Measurements from ENCODE around the gene SKOR2. TPM values are rescaled to one million over a fixed set of nuclear protein-coding genes. Genes with fewer than 3 reads are reported as not detected.
A peak's percentile ranks its signal among the peaks of the same experiment; 100 is the strongest.

The SKOR2 gene
- total RNA-seq, 1 experiment from 2014 or later: not detected

GRCh38 chr18:47260120-47260923 lies 8.9 kb upstream of the SKOR2 start:
- no peak for DNase-seq (ENCODE audit: low read depth)

DNA sequence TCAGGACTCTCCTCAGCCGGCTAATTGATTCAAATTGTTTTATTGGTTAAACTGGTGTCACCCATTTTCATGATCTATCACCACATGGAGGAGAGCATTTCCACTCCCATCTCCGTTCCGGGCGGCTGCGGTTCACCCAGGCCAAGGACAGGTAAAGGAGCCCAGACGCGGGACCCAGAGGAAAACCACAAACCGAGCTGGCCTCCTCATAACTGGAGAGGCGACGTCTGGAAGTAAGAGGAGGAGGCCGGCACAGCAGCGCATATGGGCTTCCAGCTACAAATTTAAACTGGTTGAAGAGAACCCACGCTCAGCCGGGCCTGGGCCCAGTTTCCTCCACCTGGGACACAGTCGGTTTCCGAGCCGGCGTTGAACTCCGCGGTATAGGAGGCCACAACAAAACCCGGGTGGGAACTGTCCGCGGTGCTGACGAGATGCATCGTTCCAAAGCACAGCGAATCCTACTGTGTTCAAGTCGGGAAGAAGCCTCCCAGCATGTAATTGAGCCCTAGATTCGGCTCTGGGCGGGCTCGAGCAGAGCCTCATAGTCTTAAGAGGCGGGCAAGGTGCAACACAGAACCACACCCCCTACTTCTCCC lies 3.0 kb upstream of the SKOR2 start:
- no peak for DNase-seq (ENCODE audit: low read depth)

- no peak for DNase-seq (ENCODE audit: low read depth)
These were observed 1.7 kb upstream of the SKOR2 start for GRCh38 chr18:47253101-47253654.

DNA sequence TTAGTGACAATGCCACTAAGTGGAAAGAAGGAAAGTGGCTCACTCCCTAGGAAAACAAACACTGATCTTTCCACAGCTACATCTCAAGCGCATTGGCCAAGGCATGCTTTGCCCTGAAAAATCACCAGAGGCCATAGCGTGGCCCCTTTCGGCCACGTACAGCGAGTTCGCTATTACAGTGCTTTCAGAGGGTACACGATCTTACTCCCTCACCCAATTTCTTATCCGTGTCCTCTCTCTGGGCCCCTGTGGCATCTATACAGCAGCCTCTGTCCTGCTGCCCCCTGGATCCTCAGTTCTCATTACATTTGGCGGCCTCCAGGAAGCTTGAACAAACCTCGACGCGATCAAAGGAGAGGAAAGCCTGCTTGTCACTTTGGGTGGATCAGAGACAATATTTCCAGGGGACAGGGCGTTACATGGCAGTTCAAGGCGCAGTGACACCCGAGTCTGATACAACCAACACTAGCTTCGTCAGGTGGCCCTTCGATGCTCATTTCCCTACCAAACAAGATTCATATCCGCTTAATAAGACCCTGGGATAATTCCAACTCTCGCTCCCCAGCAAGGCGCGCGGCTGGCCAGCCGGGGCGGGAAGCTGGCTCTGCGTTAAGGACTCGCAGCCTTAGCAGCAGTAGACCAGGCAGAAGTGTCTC lies 941 bp downstream of the SKOR2 start:
- no peak for DNase-seq (ENCODE audit: low read depth)

DNA sequence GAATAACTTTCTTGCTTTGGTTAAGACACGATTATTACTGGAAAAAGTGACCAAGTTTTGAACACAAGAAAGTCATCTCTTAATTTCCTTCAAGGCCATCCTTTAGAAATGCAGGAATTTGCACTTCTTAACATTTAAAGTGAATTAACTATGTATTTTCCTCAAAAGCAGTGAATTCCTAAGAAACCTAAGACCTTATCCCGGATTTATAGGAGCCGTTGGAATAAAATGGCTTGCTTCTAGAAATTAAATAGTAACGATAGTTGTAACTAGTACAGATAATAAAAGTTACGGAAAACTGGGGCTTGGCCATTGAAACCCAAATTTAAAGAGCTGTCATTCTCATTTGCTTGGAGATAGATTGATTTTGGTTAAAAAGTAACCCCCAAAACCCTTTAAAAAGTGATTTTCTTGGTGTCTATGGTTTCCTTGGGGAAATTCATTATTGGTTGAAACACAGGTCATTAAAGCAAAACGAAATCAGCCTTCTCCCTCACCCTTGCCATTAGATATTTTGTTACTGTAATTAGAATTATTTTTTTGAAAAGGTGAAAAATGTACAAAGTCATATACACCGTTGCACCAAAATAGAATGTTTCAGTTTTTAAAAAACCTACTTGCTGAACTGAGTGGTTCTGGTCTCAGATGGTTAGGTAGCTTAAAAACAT lies 2.0 kb downstream of the SKOR2 start:
- DNase-seq (ENCODE audit: low read depth): no peak

- no peak for DNase-seq (ENCODE audit: low read depth)
These were observed 2.7 kb downstream of the SKOR2 start for GRCh38 chr18:47248604-47249313.

DNA sequence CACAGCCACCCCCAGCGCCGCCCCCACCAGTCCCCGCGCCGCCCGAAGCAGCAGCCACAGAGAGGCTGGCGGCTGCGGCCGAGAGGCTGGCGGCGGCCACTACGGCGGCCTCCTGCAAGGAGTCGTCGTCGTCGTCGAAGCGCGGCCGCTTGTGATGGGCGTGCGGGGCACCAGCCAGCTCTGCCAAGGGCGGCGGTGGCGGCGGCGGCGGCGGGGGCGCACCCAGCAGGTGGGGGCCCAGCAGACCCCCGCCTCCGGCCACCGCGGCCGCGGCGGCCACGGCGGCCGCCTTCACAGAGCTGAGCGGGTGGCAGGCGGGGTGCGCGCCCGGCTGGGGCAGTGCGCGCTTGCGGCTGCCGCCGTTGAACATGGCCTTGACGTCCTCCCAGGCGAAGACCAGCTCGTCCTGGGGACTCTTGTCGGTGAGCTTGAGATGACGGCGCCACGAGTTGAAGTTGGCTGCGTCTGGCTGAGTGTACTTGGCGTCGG lies 3.3 kb downstream of the SKOR2 start:
- no peak for DNase-seq (ENCODE audit: low read depth)

GRCh38 chr18:47247416-47248114 lies 3.9 kb downstream of the SKOR2 start:
- no peak for DNase-seq (ENCODE audit: low read depth)

DNA sequence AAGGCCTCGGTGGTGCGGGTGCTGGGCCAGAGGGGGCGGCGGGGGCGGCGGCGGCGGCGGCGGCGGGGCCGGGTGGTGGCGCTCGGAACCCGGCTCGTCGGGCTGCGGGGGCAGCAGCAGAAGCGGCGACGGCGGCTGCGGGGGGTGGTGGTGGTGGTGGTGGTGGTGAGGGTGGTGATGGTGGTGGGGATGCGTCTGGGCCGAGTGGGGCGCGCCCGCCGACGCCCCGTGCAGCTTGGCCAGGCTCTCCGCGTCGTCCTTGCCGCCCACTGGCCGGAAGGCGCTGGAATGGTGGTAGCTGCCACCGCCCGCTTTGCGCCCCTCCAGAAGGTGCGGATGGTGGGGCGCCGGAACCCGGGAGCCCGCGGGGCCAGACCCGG lies 4.4 kb downstream of the SKOR2 start:
- no peak for DNase-seq (ENCODE audit: low read depth)

GRCh38 chr18:47246027-47246971 lies 5.2 kb downstream of the SKOR2 start:
- no peak for DNase-seq (ENCODE audit: low read depth)

GRCh38 chr18:47244086-47244485 lies 7.4 kb downstream of the SKOR2 start:
- DNase-seq (ENCODE audit: low read depth): no peak

GRCh38 chr18:47235096-47235495 lies 16.4 kb downstream of the SKOR2 start:
- peak; percentile 1 for DNase-seq (ENCODE audit: low read depth)

- no peak for DNase-seq (ENCODE audit: low read depth)
These were observed 24.8 kb downstream of the SKOR2 start for GRCh38 chr18:47226660-47227059.

DNA sequence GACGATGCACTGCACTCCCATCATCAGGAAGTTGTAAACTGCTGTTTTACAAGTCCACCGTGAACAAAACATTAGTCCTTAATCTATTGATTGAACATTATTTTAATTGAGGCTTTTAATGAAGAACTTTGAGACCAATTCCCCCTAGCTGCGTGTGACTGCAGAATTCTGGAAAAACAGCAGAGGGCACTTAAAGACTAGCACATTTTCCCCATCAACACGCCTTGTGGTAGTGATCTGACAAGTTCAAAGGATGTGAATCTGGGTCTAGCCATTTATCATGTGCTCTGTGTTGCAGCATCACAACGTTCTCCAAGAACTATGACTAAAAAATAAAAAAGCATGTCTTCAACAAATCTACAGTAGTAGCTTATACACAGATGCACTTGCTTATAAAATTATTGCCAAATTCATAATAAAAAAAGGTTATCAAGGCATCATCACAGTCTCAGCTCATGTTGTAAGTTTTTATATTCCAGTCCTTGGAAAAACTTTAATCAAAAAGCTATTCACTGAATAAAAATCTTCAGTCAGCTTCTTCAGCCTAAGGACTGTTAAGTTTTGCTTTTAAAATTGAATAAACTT lies 35.8 kb downstream of the SKOR2 start:
- peak; percentile 56 for DNase-seq (ENCODE audit: low read depth)

DNA sequence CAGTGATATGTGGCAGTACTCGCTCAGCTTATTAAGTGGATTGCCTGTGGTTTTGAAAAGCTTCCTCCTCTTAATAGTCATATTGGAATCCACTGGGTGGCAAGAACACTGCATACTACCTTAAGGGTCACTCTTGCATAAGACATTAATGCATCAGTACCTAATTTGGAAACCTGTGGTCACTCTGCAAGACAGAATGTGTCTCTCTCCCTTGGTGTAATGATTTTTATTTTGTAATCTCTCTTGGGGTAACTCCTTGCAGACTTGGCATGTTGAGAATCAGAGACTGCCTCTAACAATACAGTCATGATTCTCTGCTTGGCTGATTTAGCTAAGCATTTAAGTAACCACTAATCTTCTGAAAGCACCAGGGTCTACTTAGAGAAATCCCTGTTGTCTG lies 42.3 kb downstream of the SKOR2 start:
- DNase-seq (ENCODE audit: low read depth): no peak

GRCh38 chr18:47206945-47207637 lies 44.4 kb downstream of the SKOR2 start:
- DNase-seq (ENCODE audit: low read depth): no peak

DNA sequence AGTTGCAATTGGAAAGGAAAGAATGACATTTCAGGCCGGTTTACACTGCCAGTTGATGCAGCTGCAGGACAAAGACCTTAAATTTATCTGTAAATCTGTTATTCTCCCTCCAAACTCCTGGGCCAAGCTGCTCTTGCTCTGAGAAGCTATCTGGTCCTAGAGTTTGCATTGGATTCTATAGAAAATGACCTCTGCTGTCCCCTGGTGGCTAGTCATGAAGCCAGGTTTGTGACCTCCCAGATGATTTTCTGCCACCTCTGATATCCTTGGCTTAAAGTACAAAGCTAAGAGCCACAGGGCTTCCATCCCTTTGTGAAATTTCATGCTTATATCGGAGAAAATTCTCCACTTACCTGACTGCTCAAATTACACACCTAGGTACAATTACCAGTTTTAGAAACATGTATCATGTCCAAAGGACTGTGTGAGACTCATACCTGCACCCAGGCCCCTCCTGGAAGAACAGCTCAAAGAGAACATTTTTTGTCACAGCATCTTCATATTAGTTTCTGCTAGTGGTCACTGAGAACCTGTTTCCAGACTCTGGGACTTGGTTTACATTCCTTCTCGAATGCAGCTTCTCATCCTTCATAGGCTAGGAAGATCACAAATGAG lies 46.4 kb downstream of the SKOR2 start:
- DNase-seq (ENCODE audit: low read depth): peak; percentile 37

Data from LHCN-M2 (cell line).